ENCODE measurements around the gene PIK3IP1. TPM values are rescaled to one million over a fixed set of nuclear protein-coding genes. Genes with fewer than 3 reads are reported as not detected.

PIK3IP1 gene
- total RNA-seq, 4 donors from 2014 or later: 32.8 to 61.2 (median 47.1) TPM

DNA sequence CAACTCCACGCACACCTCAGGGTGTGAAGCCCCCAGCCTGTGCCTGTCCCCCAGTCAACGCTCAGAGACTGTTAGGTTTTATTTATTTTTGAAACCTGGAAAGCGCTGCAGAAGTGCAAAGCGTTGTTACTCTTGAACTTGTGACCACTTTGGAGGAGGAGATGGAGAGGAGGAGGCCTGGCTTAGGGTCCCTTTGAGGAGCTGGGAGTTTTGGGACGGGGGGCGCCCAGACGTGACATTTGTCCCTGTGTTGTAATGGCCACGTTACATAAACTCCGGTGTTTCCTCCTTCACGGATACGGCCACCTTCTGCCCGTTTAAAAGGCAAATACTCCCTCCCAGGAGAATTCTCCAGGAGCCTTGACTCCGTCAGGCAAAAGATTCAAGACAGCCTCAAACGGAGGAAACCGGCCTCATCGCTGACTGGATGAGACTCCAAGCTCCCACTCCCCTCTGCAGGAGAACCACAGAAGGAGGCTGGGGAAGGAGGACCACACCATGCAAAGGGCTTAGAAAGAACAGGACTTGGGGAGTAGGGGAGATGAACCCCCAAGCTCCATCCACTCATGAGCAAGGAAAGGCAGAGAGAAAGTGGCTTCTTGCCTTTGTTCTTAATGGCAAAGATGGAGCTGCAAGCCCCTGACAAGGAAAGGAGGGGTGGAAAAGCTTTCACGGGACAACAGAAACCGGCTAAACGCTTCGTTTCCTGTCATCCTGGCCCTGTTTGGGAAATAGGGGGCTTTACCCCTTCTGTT lies 630 bp downstream of the PIK3IP1 start:
- DNase-seq (ENCODE audit: low spot score) (no peak), ATAC-seq (ENCODE audit: low FRiP score) (no peak)
- TF ChIP-seq, protein P1, sequence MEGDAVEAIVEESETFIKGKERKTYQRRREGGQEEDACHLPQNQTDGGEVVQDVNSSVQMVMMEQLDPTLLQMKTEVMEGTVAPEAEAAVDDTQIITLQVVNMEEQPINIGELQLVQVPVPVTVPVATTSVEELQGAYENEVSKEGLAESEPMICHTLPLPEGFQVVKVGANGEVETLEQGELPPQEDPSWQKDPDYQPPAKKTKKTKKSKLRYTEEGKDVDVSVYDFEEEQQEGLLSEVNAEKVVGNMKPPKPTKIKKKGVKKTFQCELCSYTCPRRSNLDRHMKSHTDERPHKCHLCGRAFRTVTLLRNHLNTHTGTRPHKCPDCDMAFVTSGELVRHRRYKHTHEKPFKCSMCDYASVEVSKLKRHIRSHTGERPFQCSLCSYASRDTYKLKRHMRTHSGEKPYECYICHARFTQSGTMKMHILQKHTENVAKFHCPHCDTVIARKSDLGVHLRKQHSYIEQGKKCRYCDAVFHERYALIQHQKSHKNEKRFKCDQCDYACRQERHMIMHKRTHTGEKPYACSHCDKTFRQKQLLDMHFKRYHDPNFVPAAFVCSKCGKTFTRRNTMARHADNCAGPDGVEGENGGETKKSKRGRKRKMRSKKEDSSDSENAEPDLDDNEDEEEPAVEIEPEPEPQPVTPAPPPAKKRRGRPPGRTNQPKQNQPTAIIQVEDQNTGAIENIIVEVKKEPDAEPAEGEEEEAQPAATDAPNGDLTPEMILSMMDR (IDR thresholded peaks at IDR 0.05): no peak

DNA sequence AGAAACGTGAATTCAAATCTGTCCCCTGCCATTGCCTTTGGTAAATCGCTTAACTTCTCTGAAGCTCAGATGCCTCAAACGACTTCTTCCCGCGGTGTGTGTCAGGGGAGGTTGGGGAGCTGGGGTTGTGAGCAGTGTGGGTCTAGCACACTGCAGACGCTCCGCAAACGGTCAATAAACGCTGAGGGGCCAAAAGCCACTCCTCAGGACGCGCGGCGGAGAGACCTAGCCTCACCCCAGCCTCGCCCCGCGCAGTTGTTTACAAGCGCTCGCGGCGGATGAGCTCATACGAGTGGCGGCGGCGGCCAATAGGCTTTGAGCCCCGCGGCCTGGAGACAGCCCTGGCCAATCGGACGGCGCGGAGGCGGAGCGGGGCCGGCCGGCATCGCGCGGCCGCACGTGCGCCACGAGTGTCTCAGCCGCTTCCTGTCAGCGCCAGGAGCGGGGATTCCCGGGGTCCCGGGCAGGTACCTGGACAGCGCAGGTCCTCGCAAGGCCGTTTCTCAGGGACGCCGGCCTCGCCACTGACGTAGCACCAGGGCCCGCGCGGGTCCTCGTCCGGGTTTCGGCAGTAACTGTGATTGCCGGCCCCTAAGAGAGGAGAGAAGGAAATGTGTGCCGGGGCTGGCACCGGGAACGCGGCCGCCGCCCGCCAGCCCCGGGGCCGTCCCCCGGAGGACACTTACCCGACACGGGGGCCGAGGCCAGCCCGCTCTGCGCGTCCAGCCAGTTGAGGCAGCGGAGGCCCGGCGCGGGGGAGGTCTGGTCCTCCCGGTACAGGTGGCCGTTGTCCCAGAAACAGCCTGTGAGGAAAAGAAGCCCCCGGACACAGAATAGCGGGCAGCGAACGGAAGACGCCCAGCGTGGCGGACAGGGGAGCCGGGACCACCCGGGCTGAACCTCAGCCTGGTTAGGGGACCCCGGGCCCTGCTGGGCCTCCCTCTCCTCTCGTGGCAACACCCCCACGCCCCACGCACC lies 1.5 kb downstream of the PIK3IP1 start:
- ATAC-seq (ENCODE audit: low FRiP score): peak; percentile 86
- TF ChIP-seq, protein P1 (IDR thresholded peaks at IDR 0.05): no peak
- DNase-seq (ENCODE audit: low spot score): peak; percentile 85

GRCh38 chr22:31289344-31289743 lies 2.9 kb downstream of the PIK3IP1 start:
- TF ChIP-seq, protein P1 (IDR thresholded peaks at IDR 0.05): no peak
- DNase-seq (ENCODE audit: low spot score) (no peak), ATAC-seq (ENCODE audit: low FRiP score) (no peak)

DNA sequence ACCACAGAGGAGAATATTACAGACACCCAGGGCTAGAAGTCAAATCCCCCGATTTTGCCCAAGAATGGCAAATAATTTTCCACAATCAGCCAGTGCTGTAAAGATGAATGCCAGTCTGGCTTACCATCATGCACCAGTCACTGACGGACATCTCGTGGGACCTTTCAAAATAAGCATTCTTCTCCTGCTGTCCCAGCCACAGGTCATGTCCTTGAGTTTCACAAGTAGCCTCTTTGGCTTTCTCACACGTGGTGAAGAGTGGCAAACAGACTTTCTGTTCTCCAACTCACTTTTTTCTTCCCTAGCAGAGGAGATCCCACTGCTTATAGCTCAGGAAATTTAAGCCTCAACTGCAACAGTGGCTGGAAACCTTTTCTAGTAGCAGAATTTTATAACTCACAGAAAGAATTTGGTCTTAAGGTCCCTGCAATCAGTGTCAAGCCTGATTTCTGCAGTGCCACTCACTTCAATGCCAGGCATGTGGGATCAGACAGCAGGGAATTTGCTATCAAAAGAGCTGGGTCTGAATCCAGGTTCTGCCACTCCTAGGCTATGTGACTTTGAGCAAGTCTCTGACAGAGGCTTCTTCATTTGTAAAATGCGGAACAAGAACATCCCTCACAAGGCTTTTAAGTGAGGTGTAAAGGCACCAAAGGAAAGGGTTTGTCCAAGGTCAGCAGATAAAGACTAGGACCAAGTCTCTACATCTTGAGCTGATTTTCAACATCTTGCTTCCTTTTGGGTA lies 3.6 kb downstream of the PIK3IP1 start:
- TF ChIP-seq, protein P1 (IDR thresholded peaks at IDR 0.05): no peak
- ATAC-seq (ENCODE audit: low FRiP score) (no peak), DNase-seq (ENCODE audit: low spot score) (no peak)

- no peak for DNase-seq (ENCODE audit: low spot score)
- ATAC-seq (ENCODE audit: low FRiP score): no peak
- TF ChIP-seq, protein P1 (IDR thresholded peaks at IDR 0.05): no peak
Observed at GRCh38 chr22:31287818-31288495, 4.3 kb downstream of the PIK3IP1 start.
